NCI-H2196 treated with DMSO at 0.1 percent for 48 hours (cell line): Measurements from ENCODE around the gene SVOP.
"Not testable (repeated sequence)": the region's sequence is repeated elsewhere in the genome, so short reads cannot be mapped to it uniquely, and the experiment has no call there.

Source experiments
- DNase-seq: peaks from one replicate; lab custom pipeline; 2025; ENCODE audit not compliant: unreplicated experiment; lab: John Stamatoyannopoulos, UW

SVOP gene

GRCh38 chr12:109020796-109021380 lies at the start of gene SVOP:
SVOP (minus strand) TSS chr12:109021068; CDS start chr12:109020868, 200 bp downstream.
- peak; percentile 67 for DNase-seq

DNA sequence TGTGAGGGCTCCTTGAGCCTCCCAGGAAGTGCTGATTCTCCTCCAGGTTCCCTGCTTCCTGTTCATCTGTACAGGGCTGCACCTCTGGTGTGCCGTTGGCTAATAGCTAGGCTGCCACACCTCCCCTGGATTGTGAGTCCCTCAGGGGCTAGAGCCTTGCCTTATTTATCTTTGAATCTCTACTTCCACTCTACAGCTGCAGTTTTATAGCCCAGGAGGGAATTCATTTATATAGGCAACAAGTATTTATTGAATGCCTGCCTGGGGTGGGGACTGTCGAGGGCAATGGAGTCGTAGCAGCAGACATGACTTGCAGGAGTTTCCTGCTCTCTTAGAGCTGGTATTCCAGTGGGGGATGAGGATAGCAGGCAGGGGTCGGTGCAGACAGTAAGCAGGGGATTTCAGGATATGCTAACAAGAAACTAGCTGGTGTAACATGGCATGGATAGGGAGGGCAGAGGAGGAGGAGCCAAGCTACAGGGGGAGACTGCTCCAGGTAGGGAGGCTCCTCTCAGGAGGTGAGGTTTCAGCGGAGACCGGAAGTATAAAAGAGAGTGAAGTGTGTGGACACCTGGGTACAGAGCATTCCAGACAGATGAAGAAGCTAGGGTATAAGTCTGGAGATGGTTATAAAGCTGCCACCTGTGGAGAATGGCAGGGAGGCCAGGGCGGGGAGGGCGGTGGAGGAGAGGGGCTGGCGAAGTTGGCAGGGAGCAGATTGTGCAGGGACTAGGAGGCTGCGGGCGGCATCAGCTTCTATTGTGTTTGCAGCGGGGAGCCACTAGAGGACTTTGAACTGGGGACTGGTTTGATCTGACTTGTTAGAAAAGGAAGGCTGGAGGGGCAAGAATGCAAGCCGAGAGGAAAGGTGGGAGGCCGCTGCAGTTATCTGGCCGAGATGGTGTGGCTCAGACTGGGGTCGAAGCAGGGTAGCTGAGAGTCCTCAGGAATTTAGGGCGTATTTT lies 48.7 kb upstream of the SVOP start:
- DNase-seq: no peak

DNA sequence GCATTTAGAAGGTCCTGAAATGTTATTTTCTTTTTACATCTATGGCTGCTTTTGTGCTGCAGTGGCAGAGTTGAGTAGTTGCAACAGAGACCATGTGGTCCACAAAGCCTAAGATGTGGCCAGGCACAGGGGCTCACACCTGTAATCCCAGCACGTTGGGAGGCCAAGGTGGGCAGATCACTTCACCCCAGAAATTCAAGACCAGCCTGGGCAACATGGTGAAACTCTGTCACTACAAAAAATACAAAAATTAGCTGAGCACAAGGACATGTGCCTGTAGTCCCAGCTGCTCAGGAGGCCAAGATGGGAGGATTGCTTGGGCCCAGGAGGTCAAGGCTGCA lies 45.0 kb upstream of the SVOP start:
- no peak for DNase-seq

- no peak for DNase-seq
These were observed 44.4 kb upstream of the SVOP start for GRCh38 chr12:109065154-109065852.

DNA sequence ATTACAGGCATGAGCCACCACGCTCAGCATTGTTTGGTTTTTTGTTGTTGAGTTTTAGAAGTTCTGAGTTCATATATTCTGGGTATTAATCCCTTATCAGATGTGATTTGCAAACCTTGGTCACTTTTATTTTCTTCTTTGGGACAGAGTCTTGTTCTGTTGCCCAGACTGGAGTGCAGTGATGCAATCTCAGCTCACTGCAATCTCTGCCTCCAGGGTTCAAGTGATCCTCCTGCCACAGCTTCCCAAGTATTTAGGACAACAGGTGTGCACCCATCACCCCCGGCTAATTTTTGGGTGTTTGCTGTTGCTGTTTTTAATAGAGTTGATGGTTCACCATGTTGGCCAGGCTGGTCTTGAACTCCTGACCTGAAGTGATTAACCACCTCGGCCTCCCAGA lies 43.3 kb upstream of the SVOP start:
- no peak for DNase-seq

- no peak for DNase-seq
These were observed 37.9 kb upstream of the SVOP start for GRCh38 chr12:109058773-109059172.

- DNase-seq: no peak
These were observed 36.5 kb upstream of the SVOP start for GRCh38 chr12:109057376-109057775.

- no peak for DNase-seq
These were observed 36.0 kb upstream of the SVOP start for GRCh38 chr12:109056891-109057290.

DNA sequence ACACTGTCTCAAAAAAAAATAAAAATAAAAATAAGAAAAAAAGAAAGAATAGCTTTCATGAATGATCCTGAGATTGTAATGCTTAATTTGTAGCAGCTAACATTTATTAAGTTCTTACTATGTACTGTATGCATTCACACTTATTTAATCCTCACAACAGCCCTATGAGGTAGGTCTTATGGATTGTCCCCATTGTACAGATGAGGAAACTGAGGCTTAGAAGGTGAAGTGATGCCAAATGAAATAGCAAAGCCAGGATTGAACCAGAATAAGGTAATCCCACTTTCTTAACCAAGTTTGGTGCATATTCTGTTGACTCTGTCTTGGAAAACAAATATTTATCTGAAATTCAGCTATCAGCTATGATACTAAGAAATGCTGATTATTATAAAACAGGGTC lies 33.7 kb upstream of the SVOP start:
- DNase-seq: no peak

- not testable (repeated sequence) for DNase-seq
These were observed 33.3 kb upstream of the SVOP start for GRCh38 chr12:109054124-109054513.

GRCh38 chr12:109053382-109054123 lies 32.7 kb upstream of the SVOP start:
- DNase-seq: no peak

GRCh38 chr12:109052414-109053323 lies 31.8 kb upstream of the SVOP start, which contains the start of gene USP30:
USP30 (plus strand) TSS chr12:109052576; CDS start chr12:109052679, 103 bp downstream.
- DNase-seq: peak; percentile 70

DNA sequence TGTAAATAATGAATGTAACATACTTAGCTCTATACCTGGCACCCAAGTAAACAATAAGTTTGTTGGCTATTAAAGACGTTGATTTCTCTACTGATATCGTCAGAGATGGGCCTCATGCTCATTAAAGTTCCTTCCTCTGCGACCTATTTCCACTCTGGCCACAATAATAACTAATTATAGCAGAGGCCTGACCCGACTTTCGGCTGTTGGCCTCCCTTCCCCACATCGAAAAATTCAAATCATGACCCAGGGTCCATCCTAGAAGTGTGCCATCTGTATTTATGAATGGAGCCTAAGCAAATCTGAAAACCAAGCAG lies 31.2 kb upstream of the SVOP start:
- no peak for DNase-seq

DNA sequence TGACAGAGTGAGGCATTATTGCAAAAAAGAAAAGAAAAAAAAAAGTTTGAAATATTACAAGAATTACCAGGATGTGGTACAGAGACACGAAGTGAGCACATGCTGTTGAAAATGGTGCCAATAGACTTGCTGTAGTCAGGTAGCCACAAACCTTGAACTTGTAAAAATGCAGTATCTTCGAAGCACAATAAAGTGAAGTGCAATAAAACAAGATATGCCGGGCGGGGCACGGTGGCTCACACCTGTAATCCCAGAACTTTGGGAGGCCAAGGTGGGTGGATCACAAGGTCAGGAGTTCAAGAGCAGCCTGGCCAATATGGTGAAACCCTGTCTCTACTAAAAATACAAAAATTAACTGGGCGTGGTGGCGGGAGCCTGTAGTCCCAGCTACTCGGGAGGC lies 28.9 kb upstream of the SVOP start:
- not testable (repeated sequence) for DNase-seq

GRCh38 chr12:109048706-109049105 lies 27.8 kb upstream of the SVOP start:
- not testable (repeated sequence) for DNase-seq

DNA sequence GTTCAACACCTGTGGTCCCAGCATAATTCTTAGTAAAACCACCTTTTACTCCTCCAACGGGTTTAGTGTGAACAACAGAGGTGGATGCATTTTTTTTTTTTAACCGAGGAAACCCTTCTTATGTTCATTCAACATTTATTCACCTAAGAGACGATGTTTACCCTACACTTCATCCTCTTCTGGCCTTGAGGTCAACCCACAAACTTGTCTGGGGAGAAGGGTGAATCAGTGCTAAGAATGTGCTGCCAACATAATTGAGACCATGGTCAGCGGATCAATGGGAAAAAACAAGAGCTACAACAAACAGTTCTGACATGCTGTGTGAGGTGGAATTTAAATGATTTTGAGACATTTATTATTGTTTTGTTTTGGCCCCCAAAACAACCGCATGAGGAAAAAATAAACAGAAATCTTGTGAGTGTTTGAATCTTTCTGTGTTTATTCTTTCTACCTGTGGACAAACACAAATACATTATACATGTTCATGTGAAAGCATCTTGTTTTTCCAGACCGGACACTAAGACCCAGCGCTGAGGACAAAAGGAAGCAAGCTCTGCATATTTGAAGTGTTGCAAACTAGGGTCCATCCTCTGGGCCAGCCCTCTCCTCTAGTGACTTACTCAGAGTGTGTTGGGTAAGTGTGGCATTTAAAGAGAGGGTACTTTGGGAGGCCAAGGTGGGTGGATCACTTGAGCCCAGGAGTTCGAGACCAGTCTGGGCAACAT lies 26.4 kb upstream of the SVOP start:
- no peak for DNase-seq

- no peak for DNase-seq
These were observed 23.4 kb upstream of the SVOP start for GRCh38 chr12:109044241-109044640.

DNA sequence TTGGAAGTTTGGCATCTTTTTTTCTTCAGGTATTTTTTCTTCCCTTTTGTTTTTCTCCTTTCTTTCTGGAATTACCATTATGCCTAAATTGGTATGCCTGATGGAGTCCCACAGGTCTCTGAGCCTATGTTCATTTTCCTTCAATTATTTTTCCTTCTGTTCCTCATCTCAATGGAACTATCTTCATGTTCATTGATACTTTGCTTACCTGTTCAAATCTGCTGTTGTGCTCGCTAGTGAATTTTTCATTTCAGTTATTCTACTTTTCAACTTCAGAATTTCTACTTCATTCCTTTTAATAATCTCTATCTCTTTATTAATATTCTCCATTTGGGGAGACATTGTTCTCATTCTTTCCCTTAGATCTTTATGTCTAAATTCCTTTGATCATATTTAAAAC lies 16.1 kb upstream of the SVOP start:
- DNase-seq: no peak
